NCI-H1105 treated with DMSO at 0.1 percent for 48 hours (cell line): ENCODE measurements around the gene CGB5.
"Not testable (repeated sequence)": the region's sequence is repeated elsewhere in the genome, so short reads cannot be mapped to it uniquely, and the experiment has no call there.

Experiments
- DNase-seq: peaks from one replicate; lab custom pipeline; 2025; lab: John Stamatoyannopoulos, UW

CGB5 gene

DNA sequence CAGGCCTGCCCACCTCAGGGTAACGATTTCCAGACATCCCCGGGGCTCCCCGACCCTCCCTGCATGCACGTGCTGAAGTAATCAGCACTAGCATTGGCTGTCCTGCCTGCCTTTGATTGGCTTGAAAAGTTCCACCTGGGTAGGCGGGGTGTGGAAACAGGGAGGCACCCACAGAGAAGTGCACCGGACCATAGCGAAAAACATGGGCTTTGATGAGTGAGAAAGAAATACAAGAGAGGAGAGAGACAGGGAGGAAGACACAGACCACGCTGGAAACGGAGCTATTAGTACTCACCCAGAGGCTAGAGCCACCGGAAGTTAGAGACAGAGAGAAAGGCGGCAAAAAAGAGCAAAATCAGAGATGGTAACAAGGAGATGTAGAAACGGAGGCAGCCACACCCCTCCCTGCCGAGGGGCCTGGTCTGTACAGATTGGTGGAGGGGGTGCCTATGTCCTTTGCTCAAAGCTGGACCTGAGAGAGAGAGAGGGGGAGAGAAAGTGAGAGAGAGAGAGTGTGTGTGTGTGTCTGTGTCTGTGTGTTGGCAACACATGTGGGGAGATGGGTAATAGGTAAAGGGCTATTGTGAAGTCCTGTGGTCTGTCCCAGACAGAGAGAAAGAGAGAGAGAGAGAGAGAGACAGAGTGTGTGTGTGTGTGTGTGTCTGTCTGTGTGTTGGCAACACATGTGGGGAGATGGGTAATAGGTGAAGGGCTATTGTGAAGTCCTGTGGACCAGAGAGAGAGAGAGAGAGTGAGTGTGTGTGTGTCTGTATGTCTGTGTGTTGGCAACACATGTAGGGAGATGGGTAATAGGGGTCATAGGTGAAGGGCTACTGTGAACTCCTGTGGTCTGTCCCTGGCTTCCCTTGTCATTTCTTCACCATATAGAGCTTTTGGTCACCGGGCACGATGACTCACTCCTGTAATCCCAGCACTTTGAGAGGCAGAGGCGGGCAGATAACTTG, 22.4 kb upstream of the CGB5 start:
- no peak for DNase-seq

DNA sequence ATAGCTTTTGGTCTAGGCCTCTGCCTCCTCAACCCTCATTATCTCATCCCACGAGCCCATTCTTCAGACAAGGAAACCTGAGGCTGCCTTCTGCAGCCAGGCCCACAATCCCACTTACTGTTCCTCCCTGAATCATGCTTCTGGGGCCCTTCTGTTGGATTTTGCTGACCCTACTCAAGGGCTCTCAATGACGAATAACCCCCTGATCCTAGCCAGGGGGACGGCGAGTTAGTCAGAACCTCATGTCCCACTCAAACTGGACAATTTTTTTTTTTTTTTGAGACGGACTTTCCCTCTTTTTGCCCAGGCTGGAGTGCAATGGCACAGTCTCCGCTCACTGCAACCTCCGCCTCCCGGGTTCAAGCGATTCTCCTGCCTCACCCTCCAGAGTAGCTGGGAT, 21.5 kb upstream of the CGB5 start:
- DNase-seq, result no peak

DNA sequence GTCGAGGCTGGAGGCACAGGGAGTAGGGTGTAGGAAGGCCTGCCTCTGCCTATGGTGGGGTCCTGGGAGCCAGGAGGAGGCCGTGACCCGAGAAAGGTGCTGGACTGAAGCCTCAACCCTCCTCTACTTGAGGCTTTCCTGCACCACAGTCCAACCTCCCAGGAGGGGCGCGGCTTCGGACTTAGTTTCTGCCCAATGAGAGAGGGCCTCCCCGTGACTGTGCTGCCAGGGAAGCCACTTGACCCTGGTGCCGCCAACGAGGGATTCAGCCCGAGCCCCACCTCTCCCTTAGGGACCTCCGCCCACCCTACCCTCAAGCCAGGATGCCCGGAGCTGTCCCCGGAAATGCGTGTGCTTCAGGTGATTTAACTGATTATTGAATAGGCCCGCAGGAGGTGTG, 19.4 kb upstream of the CGB5 start, which contains the start of gene CGB3:
CGB3 (minus strand) TSS at position 101 of the 400 bp plus-strand sequence. CDS start 362 bp downstream, outside the sequence.
- not testable (repeated sequence) for DNase-seq

DNA sequence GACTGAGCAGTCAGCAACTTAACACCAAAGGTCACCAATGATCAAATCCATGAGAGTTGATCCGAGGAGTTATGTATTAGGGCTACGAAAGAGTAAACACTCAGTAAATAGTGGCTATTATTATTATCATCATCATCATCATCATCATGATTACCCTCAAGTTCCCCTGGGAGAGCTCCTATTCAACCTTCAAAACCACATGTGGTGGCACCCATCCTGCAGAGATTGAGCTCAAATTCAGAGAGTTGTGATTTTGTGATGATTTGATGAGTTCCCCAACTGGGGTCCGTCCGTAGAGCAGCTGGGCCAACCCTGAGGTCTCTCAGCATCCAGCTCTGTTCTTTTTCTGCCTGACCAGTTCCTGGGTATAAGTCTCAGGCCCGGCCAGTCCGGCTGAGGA, 18.6 kb upstream of the CGB5 start:
- DNase-seq, result not testable (repeated sequence)

DNA sequence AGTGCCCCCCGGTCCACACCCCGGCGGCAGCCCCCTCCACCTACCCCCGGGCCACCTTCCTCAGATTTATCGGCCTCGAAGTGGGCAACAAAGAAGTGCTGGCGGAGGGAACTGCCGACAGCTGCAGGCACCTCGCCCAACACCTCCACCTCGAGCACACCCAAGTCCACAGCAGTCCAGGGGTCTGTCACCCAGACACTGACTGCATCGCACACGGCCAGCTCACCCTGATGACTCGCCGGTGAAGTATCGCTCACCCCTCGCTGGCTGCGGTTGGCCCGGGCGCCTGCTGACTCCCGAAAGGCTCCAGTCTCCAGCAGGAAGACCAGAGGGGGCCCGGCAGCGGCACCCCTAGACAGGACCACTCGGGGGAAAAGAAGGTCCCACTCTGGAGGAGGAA, 18.0 kb upstream of the CGB5 start:
- DNase-seq, result not testable (repeated sequence)

DNA sequence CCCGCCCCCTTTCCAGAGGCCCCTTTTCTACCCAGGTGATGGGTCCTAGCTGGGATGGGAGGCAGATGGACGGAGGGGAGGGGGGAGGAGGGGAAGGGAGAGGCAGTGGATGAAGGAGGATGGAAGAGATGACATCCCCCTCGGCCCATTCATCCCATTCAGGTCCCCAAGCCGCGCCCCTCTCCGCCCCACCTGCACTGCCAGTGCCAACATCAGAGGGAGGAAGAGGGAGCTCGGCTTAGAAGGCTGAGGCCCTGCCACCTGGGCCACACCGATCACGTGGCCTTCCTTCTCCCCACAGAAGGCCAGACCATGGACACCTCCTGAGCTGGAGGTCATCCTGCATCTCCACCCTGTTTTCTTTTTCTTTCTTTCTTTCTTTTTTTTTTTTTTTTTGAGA, 15.0 kb upstream of the CGB5 start:
- DNase-seq, result not testable (repeated sequence)

DNA sequence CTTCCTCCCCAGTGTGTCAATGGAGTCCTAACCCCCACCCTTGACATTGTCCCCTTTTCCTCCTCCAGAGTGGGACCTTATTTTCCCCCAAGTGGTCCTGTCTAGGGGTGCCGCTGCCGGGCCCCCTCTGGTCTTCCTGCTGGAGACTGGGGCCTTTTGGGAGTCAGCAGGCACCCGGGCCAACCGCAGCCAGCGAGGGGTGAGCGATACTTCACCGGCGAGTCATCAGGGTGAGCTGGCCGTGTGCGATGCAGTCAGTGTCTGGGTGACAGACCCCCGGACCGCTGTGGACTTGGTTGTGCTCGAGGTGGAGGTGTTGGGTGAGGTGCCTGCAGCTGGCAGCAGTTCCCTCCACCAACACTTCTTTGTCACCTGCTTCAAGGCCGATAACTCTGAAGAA, 13.9 kb upstream of the CGB5 start:
- DNase-seq, result not testable (repeated sequence)

DNA sequence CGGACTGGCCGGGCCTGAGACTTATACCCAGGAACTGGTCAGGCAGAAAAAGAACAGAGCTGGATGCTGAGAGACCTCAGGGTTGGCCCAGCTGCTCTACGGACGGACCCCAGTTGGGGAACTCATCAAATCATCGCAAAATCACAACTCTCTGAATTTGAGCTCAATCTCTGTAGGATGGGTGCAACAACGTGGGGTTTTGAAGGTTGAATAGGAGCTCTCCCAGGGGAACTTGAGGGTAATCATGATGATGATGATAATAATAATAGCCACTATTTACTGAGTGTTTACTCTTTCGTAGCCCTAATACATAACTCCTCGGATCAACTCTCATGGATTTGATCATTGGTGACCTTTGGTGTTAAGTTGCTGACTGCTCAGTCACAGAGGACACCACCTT, 13.3 kb upstream of the CGB5 start:
- DNase-seq, result not testable (repeated sequence)

DNA sequence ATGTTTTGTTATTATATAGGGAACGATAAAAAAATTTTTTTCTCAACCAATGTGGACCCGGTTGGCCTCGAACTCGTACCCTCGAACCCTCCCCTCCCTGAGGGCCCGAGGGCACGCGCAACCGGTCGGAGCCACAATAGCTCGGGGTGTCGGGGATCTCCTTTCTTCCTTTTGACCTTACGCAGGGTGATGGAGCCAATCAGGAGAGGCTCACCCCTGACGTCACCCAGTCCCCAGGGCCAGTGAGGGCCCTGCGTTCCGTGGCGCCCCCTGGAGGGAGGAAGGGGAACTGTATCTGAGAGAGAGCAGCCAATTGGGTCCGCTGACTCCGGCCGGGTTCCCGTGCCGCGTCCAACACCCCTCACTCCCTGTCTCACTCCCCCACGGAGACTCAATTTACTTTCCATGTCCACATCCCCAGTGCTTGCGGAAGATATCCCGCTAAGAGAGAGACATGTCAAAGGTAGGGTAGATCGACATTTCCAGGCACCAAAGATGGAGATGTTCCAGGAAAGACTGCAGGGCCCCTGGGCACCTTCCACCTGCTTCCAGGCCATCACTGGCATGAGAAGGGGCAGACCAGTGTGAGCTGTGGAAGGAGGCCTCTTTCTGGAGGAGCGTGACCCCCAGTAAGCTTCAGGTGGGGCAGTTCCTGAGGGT, 11.9 kb upstream of the CGB5 start, which contains the start of gene CGB2:
CGB2 (plus strand) TSS at position 249 of the 660 bp plus-strand sequence; CDS start at position 455, 206 bp downstream.
- DNase-seq, result peak; percentile 55

DNA sequence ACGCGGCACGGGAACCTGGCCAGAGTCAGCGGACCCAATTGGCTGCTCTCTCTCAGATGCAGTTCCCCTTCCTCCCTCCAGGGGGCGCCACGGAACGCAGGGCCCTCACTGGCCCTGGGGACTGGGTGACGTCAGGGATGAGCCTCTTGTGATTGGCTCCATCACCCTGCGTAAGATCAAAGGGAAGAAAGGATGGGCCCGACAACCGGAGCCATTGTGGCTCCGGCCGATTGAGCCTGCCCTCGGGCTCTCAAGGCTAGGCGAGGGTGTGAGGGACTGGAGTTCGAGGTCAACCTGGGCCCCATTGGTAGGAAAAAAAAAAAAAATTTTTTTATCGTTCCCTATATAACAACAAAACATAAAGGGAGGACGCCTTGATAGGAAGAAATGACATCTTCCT, 6.8 kb upstream of the CGB5 start, which contains the start of gene CGB1:
CGB1 (minus strand) TSS at position 81 of the 400 bp plus-strand sequence. CDS start 184 bp downstream, outside the sequence.
- DNase-seq, result peak; percentile 7

DNA sequence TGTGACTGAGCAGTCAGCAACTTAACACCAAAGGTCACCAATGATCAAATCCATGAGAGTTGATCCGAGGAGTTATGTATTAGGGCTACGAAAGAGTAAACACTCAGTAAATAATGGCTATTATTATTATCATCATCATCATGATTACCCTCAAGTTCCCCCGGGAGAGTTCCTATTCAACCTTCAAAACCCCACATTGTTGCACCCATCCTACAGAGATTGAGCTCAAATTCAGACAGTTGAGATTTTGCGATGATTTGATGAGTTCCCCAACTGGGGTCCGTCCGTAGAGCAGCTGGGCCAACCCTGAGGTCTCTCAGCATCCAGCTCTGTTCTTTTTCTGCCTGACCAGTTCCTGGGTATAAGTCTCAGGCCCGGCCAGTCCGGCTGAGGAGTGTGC, 5.5 kb upstream of the CGB5 start:
- DNase-seq, result not testable (repeated sequence)

DNA sequence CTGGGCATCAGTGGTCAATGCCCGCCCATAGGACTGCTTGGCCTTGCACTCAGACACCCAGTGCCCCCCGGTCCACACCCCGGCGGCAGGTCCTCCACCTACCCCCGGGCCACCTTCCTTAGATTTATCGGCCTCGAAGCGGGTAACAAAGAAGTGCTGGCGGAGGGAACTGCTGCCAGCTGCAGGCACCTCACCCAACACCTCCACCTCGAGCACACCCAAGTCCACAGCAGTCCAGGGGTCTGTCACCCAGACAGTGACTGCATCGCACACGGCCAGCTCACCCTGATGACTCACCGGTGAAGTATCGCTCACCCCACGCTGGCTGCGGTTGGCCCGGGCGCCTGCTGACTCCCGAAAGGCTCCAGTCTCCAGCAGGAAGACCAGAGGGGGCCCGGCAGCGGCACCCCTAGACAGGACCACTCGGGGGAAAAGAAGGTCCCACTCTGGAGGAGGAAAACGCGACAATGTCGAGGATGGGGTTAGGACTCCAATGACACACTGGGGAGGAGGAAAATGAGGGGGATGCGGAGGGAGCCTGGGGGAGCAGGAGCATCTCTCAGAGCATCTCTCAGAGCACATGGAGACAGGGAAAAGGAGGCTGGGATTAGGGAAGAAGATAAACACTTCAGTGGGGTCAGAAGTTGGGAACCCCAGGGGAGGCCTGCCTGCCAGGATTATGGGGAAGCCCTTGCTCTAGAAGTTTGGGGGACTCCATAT, 4.9 kb upstream of the CGB5 start:
- DNase-seq, result not testable (repeated sequence)

DNA sequence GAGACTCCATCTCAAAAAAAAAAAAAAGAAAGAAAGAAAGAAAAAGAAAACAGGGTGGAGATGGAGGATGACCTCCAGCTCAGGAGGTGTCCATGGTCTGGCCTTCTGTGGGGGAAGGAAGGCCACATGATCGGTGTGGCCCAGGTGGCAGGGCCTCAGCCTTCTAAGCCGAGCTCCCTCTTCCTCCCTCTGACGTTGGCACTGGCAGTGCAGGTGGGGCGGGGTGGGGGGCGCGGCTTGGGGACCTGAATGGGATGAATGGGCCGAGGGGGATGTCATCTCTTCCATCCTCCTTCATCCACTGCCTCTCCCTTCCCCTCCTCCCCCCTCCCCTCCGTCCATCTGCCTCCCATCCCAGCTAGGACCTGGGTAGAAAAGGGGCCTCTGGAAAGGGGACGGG, 3.9 kb upstream of the CGB5 start:
- not testable (repeated sequence) for DNase-seq

DNA sequence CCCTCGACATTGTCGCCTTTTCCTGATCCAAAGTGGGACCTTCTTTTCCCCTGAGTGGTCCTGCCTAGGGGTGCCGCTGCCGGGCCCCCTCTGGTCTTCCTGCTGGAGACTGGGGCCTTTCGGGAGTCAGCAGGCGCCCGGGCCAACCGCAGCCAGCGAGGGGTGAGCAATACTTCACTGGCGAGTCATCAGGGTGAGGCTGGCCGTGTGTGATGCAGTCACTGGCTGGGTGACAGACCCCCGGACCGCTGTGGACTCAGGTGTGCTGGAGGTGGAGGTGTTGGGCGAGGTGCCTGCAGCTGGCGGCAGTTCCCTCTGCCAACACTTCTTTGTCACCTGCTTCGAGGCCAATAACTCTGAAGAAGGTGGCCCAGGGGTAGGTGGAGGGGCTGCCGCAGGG, 1.5 kb upstream of the CGB5 start:
- DNase-seq, result no peak

DNA sequence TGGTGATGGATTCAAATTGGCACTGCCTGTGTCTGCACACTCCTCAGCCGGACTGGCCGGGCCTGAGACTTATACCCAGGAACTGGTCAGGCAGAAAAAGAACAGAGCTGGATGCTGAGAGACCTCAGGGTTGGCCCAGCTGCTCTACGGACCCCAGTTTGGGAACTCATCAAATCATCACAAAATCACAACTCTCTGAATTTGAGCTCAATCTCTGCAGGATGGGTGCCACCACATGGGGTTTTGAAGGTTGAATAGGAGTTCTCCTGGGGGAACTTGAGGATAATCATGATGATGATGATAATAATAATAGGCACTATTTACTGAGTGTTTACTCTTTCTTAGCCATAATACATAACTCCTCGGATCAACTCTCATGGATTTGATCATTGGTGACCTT, 982 bp upstream of the CGB5 start:
- not testable (repeated sequence) for DNase-seq

DNA sequence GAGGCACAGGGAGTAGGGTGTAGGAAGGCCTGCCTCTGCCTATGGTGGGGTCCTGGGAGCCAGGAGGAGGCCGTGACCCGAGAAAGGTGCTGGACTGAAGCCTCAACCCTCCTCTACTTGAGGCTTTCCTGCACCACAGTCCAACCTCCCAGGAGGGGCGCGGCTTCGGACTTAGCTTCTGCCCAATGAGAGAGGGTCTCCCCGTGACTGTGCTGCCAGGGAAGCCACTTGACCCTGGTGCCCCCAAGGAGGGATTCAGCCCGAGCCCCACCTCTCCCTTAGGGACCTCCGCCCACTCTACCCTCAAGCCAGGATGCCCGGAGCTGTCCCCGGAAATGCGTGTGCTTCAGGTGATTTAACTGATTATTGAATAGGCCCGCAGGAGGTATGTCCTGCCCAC, 5.4 kb downstream of the CGB5 start, which contains the start of gene CGB8:
CGB8 (minus strand) TSS at position 101 of the 400 bp plus-strand sequence. CDS start 372 bp downstream, outside the sequence.
- not testable (repeated sequence) for DNase-seq

DNA sequence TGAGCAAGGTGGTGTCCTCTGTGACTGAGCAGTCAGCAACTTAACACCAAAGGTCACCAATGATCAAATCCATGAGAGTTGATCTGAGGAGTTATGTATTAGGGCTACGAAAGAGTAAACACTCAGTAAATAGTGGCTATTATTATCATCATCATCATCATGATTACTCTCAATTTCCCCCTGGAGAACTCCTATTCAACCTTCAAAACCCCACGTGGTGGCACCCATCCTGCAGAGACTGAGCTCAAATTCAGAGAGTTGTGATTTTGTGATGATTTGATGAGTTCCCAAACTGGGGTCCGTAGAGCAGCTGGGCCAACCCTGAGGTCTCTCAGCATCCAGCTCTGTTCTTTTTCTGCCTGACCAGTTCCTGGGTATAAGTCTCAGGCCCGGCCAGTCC, 6.2 kb downstream of the CGB5 start:
- not testable (repeated sequence) for DNase-seq

DNA sequence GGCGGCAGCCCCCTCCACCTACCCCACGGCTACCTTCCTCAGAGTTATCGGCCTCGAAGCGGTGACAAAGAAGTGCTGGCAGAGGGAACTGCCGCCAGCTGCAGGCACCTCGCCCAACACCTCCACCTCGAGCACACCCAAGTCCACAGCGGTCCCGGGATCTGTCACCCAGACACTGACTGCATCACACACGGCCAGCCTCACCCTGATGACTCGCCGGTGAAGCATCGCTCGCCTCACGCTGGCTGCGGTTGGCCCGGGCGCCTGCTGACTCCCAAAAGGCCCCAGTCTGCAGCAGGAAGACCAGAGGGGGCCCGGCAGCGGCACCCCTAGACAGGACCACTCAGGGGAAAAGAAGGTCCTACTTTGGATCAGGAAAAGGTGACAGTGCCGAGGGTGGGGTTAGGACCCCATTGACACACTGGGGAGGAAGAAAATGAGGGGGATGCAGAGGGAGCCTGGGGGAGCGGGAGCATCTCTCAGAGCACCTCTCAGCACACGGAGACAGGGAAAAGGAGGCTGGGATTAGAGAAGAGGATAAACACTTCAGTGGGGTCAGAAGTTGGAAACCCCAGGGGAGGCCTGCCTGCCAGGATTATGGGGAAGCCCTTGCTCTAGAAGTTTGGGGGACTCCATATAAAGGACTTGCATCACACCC, 6.9 kb downstream of the CGB5 start:
- DNase-seq, result not testable (repeated sequence)

DNA sequence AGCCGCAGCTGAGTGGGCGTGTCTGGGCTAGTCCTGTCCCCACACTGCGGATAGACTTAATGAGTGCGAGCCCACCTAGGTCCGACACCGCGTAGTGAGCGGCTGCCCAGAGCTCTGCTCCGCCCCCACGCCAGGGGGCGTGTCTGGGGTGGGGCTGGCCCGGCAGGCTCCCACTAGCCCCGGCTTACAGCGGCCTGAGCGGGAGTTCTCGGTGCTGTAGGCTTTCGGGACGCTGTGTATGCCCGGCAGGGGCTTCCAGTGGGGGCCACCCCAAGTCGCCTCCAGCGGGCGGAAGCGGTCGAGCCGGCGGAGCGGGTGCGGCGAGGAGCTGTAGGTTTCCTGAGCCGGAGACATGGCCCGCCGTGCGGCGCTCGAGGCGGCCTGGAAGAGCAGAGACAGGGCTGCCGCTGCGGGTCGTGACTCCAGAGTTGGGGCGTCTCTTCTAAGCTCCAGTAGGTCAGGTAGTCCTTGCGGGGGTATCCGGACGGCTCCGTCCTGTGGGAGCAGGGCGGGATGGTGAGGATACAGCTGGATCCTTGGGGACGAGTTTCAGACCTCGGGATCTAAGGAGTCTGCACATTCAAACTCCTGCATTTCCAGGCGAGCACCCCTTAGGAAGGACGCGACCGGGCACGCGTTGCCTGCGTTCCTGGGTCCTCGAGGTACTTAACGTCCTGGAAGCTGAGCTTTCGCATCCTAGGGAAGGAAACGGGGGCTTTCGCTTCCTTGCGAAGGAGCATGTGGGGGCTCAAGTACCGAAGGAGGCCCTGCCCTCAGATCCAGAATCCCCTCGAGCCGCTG, 12.7 kb downstream of the CGB5 start:
- DNase-seq, result peak; percentile 44

DNA sequence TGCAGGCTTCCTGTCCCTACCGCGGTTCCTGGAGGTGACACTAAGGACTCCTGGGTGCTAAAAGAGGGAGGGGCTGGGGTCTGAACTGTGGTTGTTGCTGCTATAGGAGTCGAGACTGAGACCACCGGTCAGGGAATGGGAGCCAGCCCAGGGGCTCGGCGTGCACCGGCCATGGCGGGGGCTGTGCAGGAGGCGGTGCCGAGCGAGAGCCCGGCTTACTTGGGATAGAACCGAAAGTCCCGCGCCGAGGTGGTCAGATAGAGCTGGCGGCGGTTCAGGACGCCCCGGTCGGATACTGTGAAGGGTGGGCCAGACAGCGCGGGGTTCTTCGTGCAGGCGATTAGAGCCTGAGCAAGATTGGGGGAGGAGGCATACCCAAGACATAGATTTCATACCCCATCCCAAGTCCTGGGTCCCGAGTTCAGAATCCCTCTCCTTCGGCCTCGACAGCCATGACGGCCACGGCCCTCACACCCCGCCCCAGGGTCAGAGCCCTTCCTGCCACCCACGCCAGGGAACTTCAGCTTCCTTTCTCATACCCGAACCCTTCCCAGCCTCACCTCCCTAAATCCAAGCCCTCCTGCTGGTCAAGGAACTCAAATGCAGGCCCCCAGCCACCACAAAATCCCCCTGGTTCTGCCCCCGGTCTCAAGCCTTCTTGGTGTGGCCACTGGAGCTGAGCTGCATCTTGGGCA, 13.4 kb downstream of the CGB5 start:
- not testable (repeated sequence) for DNase-seq
